HG02981 (cell line): Measurements from ENCODE around the gene ASAP2.
"Not testable (repeated sequence)": the region's sequence is repeated elsewhere in the genome, so short reads cannot be mapped to it uniquely, and the experiment has no call there.

Experiments
- ATAC-seq: cut with Tn5 transposase; IDR thresholded peaks from one replicate; pipeline ENCODE4 v1.9.1; 2021; ENCODE audit warnings: mild to moderate bottlenecking, moderate library complexity; ENCODE audit not compliant: unreplicated experiment

ASAP2 gene

GRCh38 chr2:9394816-9395215, 188.2 kb downstream of the ASAP2 start:
- ATAC-seq: no peak

GRCh38 chr2:9397201-9397600, 190.6 kb downstream of the ASAP2 start:
- no peak for ATAC-seq

GRCh38 chr2:9398251-9398650, 191.6 kb downstream of the ASAP2 start:
- ATAC-seq: not testable (repeated sequence)

- ATAC-seq: no peak
Observed at GRCh38 chr2:9398881-9399780, 192.5 kb downstream of the ASAP2 start.

GRCh38 chr2:9400268-9401058, 193.9 kb downstream of the ASAP2 start:
- no peak for ATAC-seq

- ATAC-seq: no peak
Observed at GRCh38 chr2:9401059-9401547, 194.5 kb downstream of the ASAP2 start.

GRCh38 chr2:9401646-9402371, 195.2 kb downstream of the ASAP2 start:
- ATAC-seq: no peak

GRCh38 chr2:9403924-9404323, 197.3 kb downstream of the ASAP2 start:
- ATAC-seq: no peak

GRCh38 chr2:9404451-9404850, 197.8 kb downstream of the ASAP2 start:
- no peak for ATAC-seq

- no peak for ATAC-seq
Observed at GRCh38 chr2:9405636-9406035, 199.0 kb downstream of the ASAP2 start.

GRCh38 chr2:9406529-9407362, 200.1 kb downstream of the ASAP2 start:
- ATAC-seq: no peak

- no peak for ATAC-seq
Observed at GRCh38 chr2:9407363-9407811, 200.8 kb downstream of the ASAP2 start.

GRCh38 chr2:9408641-9409151, 202.1 kb downstream of the ASAP2 start:
- ATAC-seq: no peak

- ATAC-seq: no peak
Observed at GRCh38 chr2:9410108-9410507, 203.5 kb downstream of the ASAP2 start.

GRCh38 chr2:9412781-9413180, 206.2 kb downstream of the ASAP2 start:
- ATAC-seq: no peak

GRCh38 chr2:9415516-9416169, 209.0 kb downstream of the ASAP2 start:
- no peak for ATAC-seq

GRCh38 chr2:9416267-9416961, 209.8 kb downstream of the ASAP2 start:
- no peak for ATAC-seq

GRCh38 chr2:9416962-9417316, 210.3 kb downstream of the ASAP2 start:
- ATAC-seq: no peak

- no peak for ATAC-seq
Observed at GRCh38 chr2:9417725-9418124, 211.1 kb downstream of the ASAP2 start.
